Psoas muscle (tissue), 8 donors: ENCODE data around the gene SH3RF3. TPM values are rescaled to one million over a fixed set of nuclear protein-coding genes. Genes with fewer than 3 reads are reported as not detected.

ENCODE experiments used
- ATAC-seq, 4 donors: fragments of 200-7000 bp; cut with Tn5 transposase; one replicate each; pipeline ENCODE4 v1.9.1; 2020; ENCODE audit warnings: moderate library complexity in 3 of 4, mild to moderate bottlenecking in 2 of 4
- DNase-seq, 2 donors: peaks; one replicate each; pipeline ENCODE4 v3.0.0-alpha.2; 2020
- H3K27ac ChIP-seq: fragments of 200-600 bp; one replicate; pipeline ENCODE4 v1.8.0; 2022
- H3K27me3 ChIP-seq, 3 donors: fragments of 200-600 bp in 1 of 3; one replicate each; pipeline versions ENCODE4 v1.6.1 to v1.8.0; 2013 to 2022; ENCODE audit warnings: low read length in 2 of 3, mild to moderate bottlenecking in 2 of 3, moderate library complexity in 1 of 3; ENCODE audit not compliant: insufficient read depth in 3 of 3
- H3K36me3 ChIP-seq, 2 donors: fragments of 200-600 bp in 1 of 2; one replicate each; pipeline versions ENCODE4 v1.6.1 to v1.8.0; 2013 to 2022; ENCODE audit warnings: low read depth in 1 of 2, mild to moderate bottlenecking in 1 of 2, moderate library complexity in 1 of 2; ENCODE audit not compliant: insufficient read depth in 1 of 2
- H3K4me1 ChIP-seq: fragments of 200-600 bp; one replicate; pipeline ENCODE4 v1.8.0; 2022
- H3K4me3 ChIP-seq: fragments of 200-600 bp; one replicate; pipeline ENCODE4 v1.8.0; 2022; ENCODE audit warnings: mild to moderate bottlenecking
- H3K9me3 ChIP-seq: fragments of 200-600 bp; one replicate; pipeline ENCODE4 v1.8.0; 2022
- CTCF ChIP-seq: fragments of 200-600 bp; IDR thresholded peaks from one replicate; pipeline ENCODE4 v1.8.0; 2022; ENCODE audit warnings: antibody characterized with exemption
- WGBS, 3 donors: extraction: QIAGEN DNeasy Blood & Tissue Kit; methylation state at CpG; one replicate each; pipeline versions ENCODE4 v1.1.6 to v1.1.7; 2013; 5-methylcytosine and 5-hydroxymethylcytosine counted together
- intact Hi-C, 2 donors: fragments of 100-400 bp; cut with DNase I; formaldehyde crosslinking; loops; one replicate each; pipeline versions ENCODE4 v1.11.0 to v1.14.2; 2022
- polyA plus RNA-seq, 3 donors: library from polyadenylated mRNA; stranded (reverse); fragments of 200-250 nt; gene quantifications; one replicate each; pipeline ENCODE4 v1.2.3, GENCODE V29; 2013
- total RNA-seq, 4 donors: library from RNA; stranded (reverse); fragmentation: NEBNext Ultra II Directional in 2 of 4; extraction: Animal tissue kit (Norgen Biotek cat#: 25700) in 2 of 4; gene quantifications; one replicate each; pipeline versions ENCODE4 v1.2.1 to v1.2.4, GENCODE V29; 2021 to 2023
- donor health status: healthy with polysubstance abuse.
- donor health status: DM: no; HTN: no; CAD: no; lungs with moderate emphysema.
- donor health status: Bipolar disorder and iron deficiency.
- donor health status: healthy.
- donor health status: DM: yes; HTN: yes; CAD: no.
- donor health status: DM: no; HTN: no; CAD: no.
- donor health status: DM: no; HTN: no; CAD: no.
- donor health status: DM: yes; HTN: yes; CAD: no.

The SH3RF3 gene
- total and polyA plus RNA-seq, 7 donors = 4.6 to 27.0 (median 9.0) TPM

- no peaks in the 10 kb centered on the region for H3K36me3 ChIP-seq
- DNase-seq = no peak
- ATAC-seq = no peak
- no peak overlapping the region for H3K4me3 ChIP-seq
- H3K9me3 ChIP-seq = no peaks in the 10 kb centered on the region
- intact Hi-C loops = no loop called here
- TF ChIP-seq CTCF = no peak
- no peaks in the 10 kb centered on the region for H3K4me1 ChIP-seq
- WGBS, 3 donors = 55 to 69% (median 62%) methylated on average over 5 to 6 of the region's 6 CpGs
- peaks cover 0 to 3% (median 0%) of the 10 kb centered on the region in 3 donors for H3K27me3 ChIP-seq
- H3K27ac ChIP-seq = no peak overlapping the region
Measured at GRCh38 chr2:109530712-109531111, 401.7 kb downstream of the SH3RF3 start.

- ATAC-seq = peak in 1 of 4 donors; percentile 43
- Histone ChIP-seq H3K27ac (no peak overlapping the region), H3K27me3 (peaks cover 0 to 4% (median 0%) of the 10 kb centered on the region in 3 donors), H3K4me1 (no peaks in the 10 kb centered on the region), H3K9me3 (no peaks in the 10 kb centered on the region), H3K4me3 (no peak overlapping the region), H3K36me3 (no peaks in the 10 kb centered on the region)
- intact Hi-C loops = no loop called here
- DNase-seq = no peak
- 44 to 50% (median 49%) methylated on average over 5 of the region's 5 CpGs for WGBS, 3 donors
- no peak for TF ChIP-seq CTCF
Measured at GRCh38 chr2:109531221-109531620, 402.2 kb downstream of the SH3RF3 start.

DNA sequence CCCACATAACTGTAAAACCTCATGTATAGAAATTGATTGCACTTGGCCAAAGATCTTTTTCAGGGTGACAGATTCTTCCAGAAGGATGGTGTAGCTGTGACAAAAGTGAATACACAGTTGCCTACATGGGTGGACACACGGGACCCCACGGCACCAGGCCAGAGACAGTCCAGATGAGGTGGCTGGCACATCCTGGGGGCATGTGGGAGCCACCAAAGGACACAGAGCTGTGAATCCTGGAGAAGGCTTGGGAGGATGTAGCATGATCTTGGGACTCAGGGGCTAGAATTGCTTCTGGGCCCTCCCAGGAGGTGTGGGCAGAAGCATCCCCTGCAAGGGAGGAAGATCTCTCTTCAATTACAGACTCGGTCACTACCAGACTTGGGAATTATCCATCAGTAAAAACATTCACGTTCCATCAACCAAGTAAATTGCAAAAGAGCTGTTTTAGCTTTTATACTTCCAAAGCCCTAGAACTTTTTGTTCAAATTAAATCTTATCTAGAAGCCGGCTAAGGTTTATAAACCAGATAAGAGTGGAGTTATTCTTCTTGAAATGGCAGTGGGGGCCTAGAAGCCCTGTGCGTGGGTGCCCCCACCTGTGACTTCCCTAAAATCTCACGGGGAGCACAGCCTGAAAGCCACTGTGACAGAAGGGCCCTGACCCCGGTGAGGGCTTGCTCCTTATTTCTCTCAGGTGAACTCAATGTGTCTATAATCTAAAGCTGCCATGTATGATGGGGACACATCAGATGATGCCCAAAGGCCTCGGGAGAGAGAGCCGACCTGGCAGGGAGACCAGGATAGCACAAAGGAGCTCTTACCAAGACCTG lies 403.1 kb downstream of the SH3RF3 start:
- Histone ChIP-seq H3K4me3 (no peak overlapping the region), H3K27ac (no peak overlapping the region), H3K9me3 (no peaks in the 10 kb centered on the region), H3K36me3 (no peaks in the 10 kb centered on the region), H3K27me3 (peaks cover 0 to 4% (median 0%) of the 10 kb centered on the region in 3 donors), H3K4me1 (no peaks in the 10 kb centered on the region)
- no peak for ATAC-seq
- DNase-seq = no peak
- WGBS, 3 donors = 93 to 95% (median 94%) methylated on average over 10 of the region's 10 CpGs
- intact Hi-C loops = no loop called here
- TF ChIP-seq CTCF = no peak

- Histone ChIP-seq H3K9me3 (no peaks in the 10 kb centered on the region), H3K36me3 (no peaks in the 10 kb centered on the region), H3K4me1 (no peaks in the 10 kb centered on the region), H3K27me3 (peaks cover 0 to 4% (median 0%) of the 10 kb centered on the region in 3 donors), H3K27ac (no peak overlapping the region), H3K4me3 (no peak overlapping the region)
- DNase-seq (no peak), ATAC-seq (no peak)
- WGBS, 3 donors = 94 to 96% (median 95%) methylated on average over 5 of the region's 5 CpGs
- TF ChIP-seq CTCF = no peak
- intact Hi-C loops = no loop called here
Measured at GRCh38 chr2:109532728-109533076, 403.7 kb downstream of the SH3RF3 start.
